ENCODE results near the gene KIAA0319L.

Gene KIAA0319L

DNA sequence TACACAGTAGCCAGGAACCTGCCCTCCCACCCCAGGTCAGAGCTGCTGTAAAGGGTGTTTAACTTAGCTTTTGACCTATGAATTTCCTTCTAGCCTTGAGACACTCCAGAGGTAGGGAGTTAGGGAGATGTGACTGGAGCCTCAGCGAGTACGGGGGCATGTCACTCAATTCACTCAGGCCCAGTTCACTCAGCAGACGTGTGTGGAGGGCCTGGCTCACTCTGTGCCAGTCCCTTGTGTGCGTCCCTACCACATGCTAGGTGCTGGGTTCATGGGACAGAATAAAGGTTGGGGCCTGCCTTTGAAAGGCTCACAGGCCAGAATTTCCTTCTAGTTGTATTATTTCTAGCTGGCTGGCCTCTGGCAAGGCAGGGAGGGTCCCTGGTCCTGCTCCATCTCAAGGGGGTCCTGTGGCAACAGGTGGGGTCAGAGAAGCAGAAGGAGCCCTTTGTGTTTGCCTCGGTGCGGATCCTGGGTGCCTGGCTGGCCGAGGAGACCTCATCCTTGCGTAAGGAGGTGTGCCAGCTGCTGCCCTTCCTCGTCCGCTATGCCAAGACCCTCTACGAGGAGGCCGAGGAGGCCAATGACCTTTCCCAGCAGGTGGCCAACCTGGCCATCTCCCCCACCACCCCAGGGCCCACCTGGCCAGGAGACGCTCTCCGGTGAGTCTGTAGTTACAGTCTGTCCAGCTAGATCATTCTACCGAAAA is 4.9 kb upstream of the KIAA0319L start:
- no peak for DNase-seq (ENCODE audit: low read depth)

DNA sequence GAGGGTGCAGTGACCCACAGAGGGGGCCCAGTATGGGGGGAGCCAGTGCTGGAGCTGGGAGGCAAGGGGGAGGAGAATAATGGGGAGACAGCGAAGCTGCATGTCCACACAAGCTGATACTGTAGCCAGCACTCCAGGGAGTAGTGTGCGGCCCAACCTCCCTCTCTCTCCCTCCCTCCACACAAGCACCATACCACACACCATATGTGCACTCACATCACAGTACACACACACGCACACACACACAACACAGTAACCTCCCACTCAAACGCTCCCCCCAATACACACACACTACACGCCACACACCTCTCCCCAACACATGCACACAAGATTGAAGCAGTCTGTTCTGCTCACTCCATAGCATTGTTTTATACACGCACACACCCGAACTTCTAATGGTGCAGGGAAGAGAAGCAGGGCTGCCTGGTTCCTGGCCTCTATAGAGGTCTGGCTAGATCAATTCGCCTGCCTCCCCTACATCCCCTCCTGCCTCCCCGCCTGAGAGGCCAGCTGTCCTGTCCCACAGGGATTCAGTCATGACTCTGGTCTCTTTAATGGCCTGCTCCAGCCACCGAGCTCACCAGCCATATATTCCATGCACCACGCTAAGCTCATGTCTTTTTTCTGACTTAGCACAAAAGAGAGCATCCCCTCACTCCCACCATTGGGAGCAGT is 4.2 kb upstream of the KIAA0319L start:
- DNase-seq (ENCODE audit: low read depth) = no peak

DNA sequence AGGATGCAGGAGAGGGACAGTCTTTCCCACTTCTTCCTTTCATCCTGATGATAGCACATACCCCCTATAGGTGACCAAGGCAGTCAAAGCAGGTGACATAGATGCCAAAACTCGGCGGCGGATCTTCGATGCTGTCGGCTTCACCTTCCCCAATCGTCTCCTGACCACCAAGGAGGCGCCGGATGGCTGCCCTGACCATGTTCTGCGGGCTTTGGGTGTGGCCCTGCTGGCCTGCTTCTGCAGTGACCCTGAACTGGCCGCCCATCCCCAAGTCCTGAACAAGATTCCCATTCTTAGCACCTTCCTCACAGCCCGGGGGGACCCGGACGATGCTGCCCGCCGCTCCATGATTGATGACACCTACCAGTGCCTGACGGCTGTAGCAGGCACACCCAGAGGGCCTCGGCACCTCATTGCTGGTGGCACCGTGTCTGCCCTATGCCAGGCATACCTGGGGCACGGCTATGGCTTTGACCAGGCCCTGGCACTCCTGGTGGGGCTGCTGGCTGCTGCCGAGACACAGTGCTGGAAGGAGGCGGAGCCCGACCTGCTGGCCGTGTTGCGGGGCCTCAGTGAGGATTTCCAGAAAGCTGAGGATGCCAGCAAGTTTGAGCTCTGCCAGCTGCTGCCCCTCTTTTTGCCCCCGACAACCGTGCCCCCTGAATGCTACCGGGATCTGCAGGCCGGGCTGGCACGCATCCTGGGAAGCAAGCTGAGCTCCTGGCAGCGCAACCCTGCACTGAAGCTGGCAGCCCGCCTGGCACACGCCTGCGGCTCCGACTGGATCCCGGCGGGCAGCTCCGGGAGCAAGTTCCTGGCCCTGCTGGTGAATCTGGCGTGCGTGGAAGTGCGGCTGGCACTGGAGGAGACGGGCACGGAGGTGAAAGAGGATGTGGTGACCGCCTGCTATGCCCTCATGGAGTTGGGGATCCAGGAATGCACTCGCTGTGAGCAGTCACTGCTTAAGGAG is 3.3 kb upstream of the KIAA0319L start:
- no peak for DNase-seq (ENCODE audit: low read depth)

GRCh38 chr1:35559317-35559944 is 2.2 kb upstream of the KIAA0319L start:
- no peak for DNase-seq (ENCODE audit: low read depth)

GRCh38 chr1:35558374-35559316 is 1.4 kb upstream of the KIAA0319L start:
- DNase-seq (ENCODE audit: low read depth) = no peak

DNA sequence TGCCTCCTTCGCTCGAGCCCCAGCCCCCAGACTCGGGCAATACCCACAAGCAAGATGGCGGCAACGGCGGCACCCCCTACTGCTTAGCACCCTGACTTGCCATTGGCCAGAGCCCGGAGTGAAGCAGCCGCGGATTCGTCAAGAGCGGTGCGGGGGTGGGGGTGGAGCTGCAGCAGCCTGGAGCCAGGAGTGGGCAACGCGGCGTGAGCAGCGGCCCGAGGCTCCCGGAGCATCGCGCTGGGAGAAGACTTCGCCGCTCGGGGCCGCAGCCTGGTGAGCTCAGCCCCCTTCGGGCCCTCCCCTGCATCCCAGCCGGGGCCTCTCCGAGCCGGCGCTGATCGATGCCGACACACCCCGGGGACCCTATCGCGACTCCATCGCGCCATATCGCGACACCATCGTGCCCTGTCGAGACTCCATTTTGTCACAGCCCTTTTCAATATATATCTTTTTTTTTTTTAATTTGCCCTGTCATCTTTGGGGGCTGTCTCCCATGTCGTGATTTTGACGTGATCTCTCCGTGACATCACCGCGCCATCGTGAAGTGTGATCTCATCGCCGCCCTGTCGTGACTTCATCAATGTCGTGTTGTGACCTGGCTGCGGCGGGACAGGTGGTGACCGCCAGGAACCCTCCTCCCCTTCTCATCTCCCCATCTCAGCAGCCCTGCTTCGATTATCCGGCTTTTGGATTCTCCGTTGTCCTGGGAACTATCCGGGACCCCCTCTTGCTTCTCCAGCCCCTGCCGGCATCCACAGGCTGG is 589 bp upstream of the KIAA0319L start, which contains the start of gene NCDN:
Gene NCDN, plus strand, starts transcription at position 189 of the 763 bp plus-strand sequence. Its CDS starts 392 bp downstream, at position 581.
- peak; percentile 97 for DNase-seq (ENCODE audit: low read depth)

- DNase-seq (ENCODE audit: low read depth) = no peak
These were observed 602 bp downstream of the KIAA0319L start for GRCh38 chr1:35556484-35557117.

DNA sequence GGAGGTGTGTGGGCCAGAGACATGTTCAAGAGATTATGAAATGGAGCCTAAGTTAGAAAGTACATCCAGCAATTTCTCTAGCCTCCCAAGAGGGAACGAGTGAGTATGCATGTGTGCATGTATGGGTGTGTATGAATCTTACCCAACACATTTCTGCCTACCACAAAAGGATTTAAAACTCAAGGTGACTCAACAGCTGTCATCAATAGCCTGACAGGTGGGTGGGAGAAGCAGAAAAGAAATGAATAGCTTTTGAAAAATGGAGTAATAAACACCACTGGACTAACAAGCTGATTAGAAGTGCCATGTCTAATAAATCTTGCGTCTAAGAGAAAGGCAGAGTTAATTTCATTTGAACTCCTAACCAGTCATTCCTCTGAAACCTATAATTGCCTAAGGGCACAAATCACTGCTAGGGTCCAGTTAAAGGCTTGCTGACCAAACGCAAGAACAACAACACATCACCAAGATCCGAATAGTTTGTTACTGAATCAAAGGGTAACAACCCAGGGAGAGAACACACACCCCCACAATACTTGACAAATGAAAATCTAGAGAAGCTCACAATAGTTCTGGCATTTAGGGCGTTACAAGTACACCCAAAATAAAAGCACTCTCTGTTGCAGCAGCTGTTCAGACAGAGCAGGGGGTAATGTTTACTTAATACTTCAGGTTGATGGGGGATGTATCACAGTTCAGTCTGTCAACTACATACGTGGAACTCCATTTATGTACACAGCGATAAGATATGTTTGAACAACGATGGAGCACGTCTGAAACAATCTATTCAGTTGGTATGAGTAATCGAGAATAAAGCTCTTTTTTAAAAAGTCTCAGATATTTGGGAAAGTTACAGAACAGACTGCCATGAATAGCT is 1.4 kb downstream of the KIAA0319L start:
- no peak for DNase-seq (ENCODE audit: low read depth)

DNA sequence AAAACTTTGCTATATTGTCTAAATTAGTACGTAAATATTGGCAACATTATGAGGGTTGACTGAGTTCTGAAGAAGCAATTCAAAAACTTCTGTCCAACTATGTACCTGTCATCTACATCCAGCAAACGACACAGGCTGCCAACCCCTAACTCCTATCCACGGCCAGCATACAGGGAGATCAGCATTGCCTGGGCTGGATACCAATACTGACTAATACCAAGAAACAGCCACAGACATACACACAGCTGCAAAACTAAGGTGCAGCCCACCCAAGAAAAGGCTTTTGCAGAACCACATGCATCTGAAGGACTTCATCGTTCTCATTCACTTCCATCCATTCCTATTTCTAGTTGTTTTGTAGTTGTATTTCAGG is 2.0 kb downstream of the KIAA0319L start:
- no peak for DNase-seq (ENCODE audit: low read depth)

DNA sequence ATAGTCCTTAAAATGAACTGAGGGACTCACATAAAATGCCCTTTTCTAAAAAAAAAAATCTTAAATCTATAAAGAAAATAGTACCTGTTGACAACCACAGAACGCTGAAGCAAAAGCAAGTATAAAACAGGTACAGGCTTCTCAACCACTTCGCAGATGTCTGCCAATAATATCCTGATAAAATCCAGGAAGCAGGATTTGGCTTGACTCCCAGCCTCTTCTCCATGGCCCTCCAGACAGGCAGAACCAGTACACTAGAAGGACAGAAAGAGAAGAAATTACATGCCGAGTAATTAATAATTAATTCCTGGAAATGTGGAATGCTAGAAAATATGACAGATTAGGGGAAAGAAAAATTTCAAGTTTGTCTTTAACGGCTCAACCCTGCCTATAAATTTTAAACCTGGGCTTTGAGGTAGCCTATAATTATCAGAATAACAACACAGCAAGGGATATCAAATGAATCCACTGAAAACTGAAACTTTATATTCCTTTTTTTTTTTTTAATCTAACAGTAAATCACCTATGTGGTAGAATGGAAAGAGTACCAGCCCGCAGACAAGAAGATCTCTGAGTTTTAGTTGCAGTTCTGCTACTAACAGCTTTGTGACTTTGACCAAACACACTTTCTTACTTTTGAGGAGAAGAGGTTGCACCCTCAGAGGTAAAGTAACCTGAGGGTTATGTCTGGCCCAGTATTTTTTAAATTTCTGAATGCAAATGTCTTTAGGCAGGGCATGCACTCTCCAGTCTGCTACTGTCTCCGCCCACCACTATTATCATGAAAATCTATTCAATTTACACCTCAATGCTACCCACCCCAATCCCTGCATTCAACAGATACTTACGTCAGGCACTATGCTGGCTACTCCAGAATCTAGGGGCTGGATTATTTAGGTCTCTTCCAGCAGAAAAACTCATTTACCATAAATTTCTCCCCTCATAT is 2.7 kb downstream of the KIAA0319L start:
- no peak for DNase-seq (ENCODE audit: low read depth)

DNA sequence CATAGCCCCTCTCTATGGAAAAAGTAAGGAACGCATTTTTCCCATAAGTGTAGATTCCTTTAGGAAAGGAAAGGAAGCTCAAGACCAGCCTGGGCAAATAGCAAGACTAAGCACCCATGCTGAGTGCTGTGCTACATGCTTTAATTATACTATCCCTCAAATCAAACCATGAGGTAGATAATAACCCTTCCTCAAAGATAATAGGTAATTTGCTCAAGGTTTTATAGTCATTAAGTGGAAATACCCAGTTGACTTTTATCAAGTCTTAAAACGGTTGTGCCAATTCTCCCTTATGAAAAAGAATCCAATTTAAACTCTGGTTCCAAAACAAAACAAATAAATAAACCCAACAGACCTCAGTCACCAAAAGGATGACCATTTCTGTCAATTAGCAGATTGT is 3.4 kb downstream of the KIAA0319L start:
- DNase-seq (ENCODE audit: low read depth) = no peak

DNA sequence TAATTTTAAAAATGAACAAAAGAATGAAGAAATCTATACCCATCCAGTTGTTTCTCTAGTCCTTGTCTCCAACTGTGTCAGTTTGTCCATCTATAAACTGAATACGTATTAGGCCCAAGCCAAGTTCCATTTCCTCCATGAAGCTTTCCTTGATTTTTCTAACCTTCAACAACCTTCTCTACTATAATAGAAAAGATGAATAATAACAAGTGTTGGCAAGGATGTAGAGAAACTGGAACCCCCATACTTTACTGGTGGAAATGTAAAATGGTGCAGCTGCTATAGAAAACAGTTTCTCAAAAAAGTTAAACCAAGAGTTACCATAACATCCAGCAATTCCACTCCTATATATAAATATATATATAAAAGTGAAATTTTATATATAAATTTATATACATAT is 10.6 kb downstream of the KIAA0319L start:
- no peak for DNase-seq (ENCODE audit: low read depth)

DNA sequence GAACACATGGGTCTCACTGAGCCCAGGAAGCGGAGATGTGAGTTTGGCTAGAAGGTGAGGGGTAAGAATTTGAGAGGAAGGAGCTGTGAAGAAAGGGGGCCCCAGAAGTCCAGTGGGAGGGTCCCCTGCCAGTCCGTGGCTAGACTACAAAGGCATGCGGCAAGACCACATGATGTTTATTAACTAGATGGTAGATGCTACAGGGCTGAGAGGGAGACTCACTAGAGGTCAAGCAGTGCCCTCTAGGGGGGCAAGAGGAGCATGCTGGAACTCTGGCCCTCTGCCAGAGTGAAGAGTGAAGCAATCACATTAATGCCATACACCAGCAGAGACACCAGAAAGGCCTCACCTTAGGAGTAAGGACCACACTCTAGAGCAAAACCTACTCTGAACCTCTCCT is 12.2 kb downstream of the KIAA0319L start:
- DNase-seq (ENCODE audit: low read depth) = no peak

GRCh38 chr1:35539824-35540261 is 17.4 kb downstream of the KIAA0319L start:
- DNase-seq (ENCODE audit: low read depth) = peak; percentile 30

GRCh38 chr1:35539073-35539823 is 18.0 kb downstream of the KIAA0319L start:
- DNase-seq (ENCODE audit: low read depth) = no peak

DNA sequence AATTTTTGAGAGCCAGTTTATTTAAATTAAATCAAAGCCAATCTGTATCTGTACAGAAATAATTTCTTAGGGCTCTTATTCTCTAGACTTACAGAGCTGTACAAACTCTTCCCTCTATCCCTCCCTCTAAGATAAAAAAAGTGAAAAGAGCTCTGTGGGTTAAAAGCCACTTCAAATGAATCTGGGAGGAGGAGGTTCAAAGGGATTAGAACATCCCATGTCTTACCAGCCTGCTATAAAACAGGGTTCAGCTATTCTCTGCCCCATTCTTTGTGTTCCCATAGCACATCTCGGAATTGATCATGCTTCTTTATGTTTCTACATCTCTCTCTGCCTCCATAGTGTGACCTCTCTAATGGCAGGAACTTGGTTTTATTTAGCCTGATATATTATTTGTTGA is 19.4 kb downstream of the KIAA0319L start:
- DNase-seq (ENCODE audit: low read depth) = no peak
